Panc1 (cell line): ENCODE data around the gene ZNF92. TPM values are rescaled to one million over a fixed set of nuclear protein-coding genes. Genes with fewer than 3 reads are reported as not detected.
"Not testable (repeated sequence)": the region's sequence is repeated elsewhere in the genome, so short reads cannot be mapped to it uniquely, and the experiment has no call there.

Experiments used
- ATAC-seq: fragments of 200-7000 bp; cut with Tn5 transposase; 2 replicates; pipeline ENCODE4 v1.9.1; 2020; ENCODE audit warnings: mild to moderate bottlenecking, moderate library complexity
- BruUV-seq: library from RNA; stranded (reverse); fragments of 400-500 nt; replicated peaks from 2 replicates; lab custom pipeline; 2021; lab: Mats Ljungman, UMichigan
- CTCF ChIA-PET: fragments of 300-600 bp; sonication (Branson Sonifier 250); formaldehyde crosslinking; loops from one replicate; lab custom pipeline; 2022; ENCODE audit warnings: antibody characterized with exemption; lab: Charles Lee
- POLR2A ChIA-PET: fragments of 300-600 bp; sonication (Branson Sonifier 250); formaldehyde crosslinking; loops from one replicate; lab custom pipeline; 2022; ENCODE audit warnings: antibody characterized with exemption; lab: Charles Lee
- DNase-seq: peaks from one replicate; pipeline ENCODE4 v3.0.0-alpha.2; 2010; ENCODE audit warnings: low read depth, low spot score
- H3K27ac ChIP-seq: 2 replicates; pipeline ENCODE4 v1.5.1; 2011; ENCODE audit warnings: mild to moderate bottlenecking, low read length, inconsistent platforms
- H3K27me3 ChIP-seq: fragments of 200-500 bp; sonication (Bioruptor generic); 2 replicates; pipeline ENCODE4 v1.6.0; 2014; ENCODE audit warnings: low read length, inconsistent platforms; ENCODE audit not compliant: control insufficient read depth, insufficient read depth
- H3K36me3 ChIP-seq: fragments of 200-500 bp; sonication (Bioruptor generic); 2 replicates; pipeline ENCODE4 v1.5.1; 2014; ENCODE audit warnings: inconsistent platforms, mild to moderate bottlenecking, low read length, moderate library complexity; ENCODE audit not compliant: control insufficient read depth, insufficient read depth
- H3K4me1 ChIP-seq: 2 replicates; pipeline ENCODE4 v1.5.1; 2011; ENCODE audit warnings: inconsistent platforms, mild to moderate bottlenecking, low read length, moderate library complexity; ENCODE audit not compliant: control insufficient read depth, insufficient read depth
- H3K4me3 ChIP-seq, 2 experiments: 2 replicates each; pipeline ENCODE4 v1.5.1; 2011 to 2012; ENCODE audit warnings: low read depth in 2 of 2, low read length in 2 of 2, mild to moderate bottlenecking in 2 of 2, inconsistent platforms in 1 of 2, moderate library complexity in 1 of 2
- H3K9me3 ChIP-seq: fragments of 200-500 bp; sonication (Bioruptor generic); 2 replicates; pipeline ENCODE4 v1.5.1; 2014; ENCODE audit warnings: low read depth, mild to moderate bottlenecking, inconsistent platforms, low read length, moderate library complexity; ENCODE audit not compliant: control insufficient read depth, insufficient read depth
- CTCF ChIP-seq: fragments of 450-650 bp; IDR thresholded peaks from 2 replicates; pipeline ENCODE4 v1.5.1; 2017; ENCODE audit warnings: mild to moderate bottlenecking
- POLR2AphosphoS5 ChIP-seq: IDR thresholded peaks from 2 replicates; pipeline ENCODE4 v1.6.1; 2012; ENCODE audit warnings: mild to moderate bottlenecking, low read depth, low read length, moderate library complexity
- REST ChIP-seq, 2 experiments: IDR thresholded peaks; 2 replicates each; pipeline ENCODE4 v1.6.1; 2011 to 2012; ENCODE audit warnings: low read depth in 2 of 2, control low read depth in 1 of 2, low read length in 1 of 2, mild to moderate bottlenecking in 1 of 2, moderate library complexity in 1 of 2; ENCODE audit not compliant: insufficient read depth in 1 of 2
- SIN3A ChIP-seq: IDR thresholded peaks from 2 replicates; pipeline ENCODE4 v1.6.1; 2012; ENCODE audit warnings: low read depth, mild to moderate bottlenecking, low read length, moderate library complexity, borderline replicate concordance; ENCODE audit not compliant: insufficient read depth
- TCF7L2 ChIP-seq: IDR thresholded peaks from 2 replicates; pipeline ENCODE4 v1.6.1; 2011; ENCODE audit warnings: mild to moderate bottlenecking, low read depth, low read length, inconsistent platforms
- in situ Hi-C: cut with HindIII; loops from 2 replicates; pipeline ENCODE4 v1.10.0; 2016; ENCODE audit warnings: low sequenced_read_pairs, low pct_unique_long_range_greater_than_20kb
- intact Hi-C: fragments of 100-400 bp; cut with micrococcal nuclease; formaldehyde crosslinking; loops from one replicate; pipeline ENCODE4 v1.10.0; 2022; ENCODE audit not compliant: unreplicated experiment
- total RNA-seq: library from RNA; stranded (reverse); gene quantifications from one replicate; pipeline ENCODE4 v1.2.1, GENCODE V29; 2021; ENCODE audit not compliant: unreplicated experiment

The ZNF92 gene
- total RNA-seq, 1 experiment from 2014 or later, result 10.7 TPM

GRCh38 chr7:65344541-65344940 is 29.1 kb upstream of the ZNF92 start:
- H3K4me3 ChIP-seq, H3K27me3 ChIP-seq, CTCF ChIA-PET, H3K36me3 ChIP-seq, intact Hi-C loops, BruUV-seq, POLR2A ChIA-PET, in situ Hi-C loops, DNase-seq, ATAC-seq, H3K9me3 ChIP-seq, H3K4me1 ChIP-seq, H3K27ac ChIP-seq: not testable (repeated sequence)

GRCh38 chr7:65354263-65354662 is 19.4 kb upstream of the ZNF92 start:
- Histone ChIP-seq H3K27ac (no peak overlapping the region), H3K36me3 (no peaks in the 10 kb centered on the region), H3K27me3 (no peaks in the 10 kb centered on the region; the same call in 1 of the 2 replicates), H3K4me1 (no peaks in the 10 kb centered on the region), H3K9me3 (no peaks in the 10 kb centered on the region), H3K4me3 (no peak overlapping the region)
- ATAC-seq (no peak), DNase-seq (no peak)
- CTCF ChIA-PET, result no interaction called here
- POLR2A ChIA-PET, result no interaction called here
- TF ChIP-seq REST (IDR thresholded peaks at IDR 0.05; ENCODE audit: insufficient read depth in 1 of 2, low read depth in 2 of 2, low read length in 1 of 2) (no peak), TCF7L2 (no peak), SIN3A (no peak), CTCF (no peak), POLR2AphosphoS5 (no peak)
- intact Hi-C loops, result no loop called here
- in situ Hi-C loops, result no loop called here
- no TSS peak for BruUV-seq

- Histone ChIP-seq H3K36me3 (peaks cover 4% of the 10 kb centered on the region; the same call in 1 of the 2 replicates), H3K9me3 (no peaks in the 10 kb centered on the region), H3K4me1 (peaks cover 3% of the 10 kb centered on the region), H3K27ac (no peak overlapping the region), H3K27me3 (no peaks in the 10 kb centered on the region), H3K4me3 (no peak overlapping the region)
- intact Hi-C loops (no loop called here), in situ Hi-C loops (no loop called here)
- ChIA-PET POLR2A (no interaction called here), CTCF (no interaction called here)
- ATAC-seq, result no peak
- BruUV-seq, result no TSS peak
- no peak for TF ChIP-seq CTCF
- TF ChIP-seq REST (IDR thresholded peaks at IDR 0.05; ENCODE audit: insufficient read depth in 1 of 2, low read depth in 2 of 2, low read length in 1 of 2), result no peak
- no peak for TF ChIP-seq POLR2AphosphoS5
- no peak for TF ChIP-seq SIN3A
- TF ChIP-seq TCF7L2, result no peak
- DNase-seq, result no peak
Observed at GRCh38 chr7:65369843-65370242, 3.8 kb upstream of the ZNF92 start.
